Parathyroid adenoma (tissue), 2 donors: ENCODE data around the gene VLDLR.

ENCODE experiments used
- H2AFZ ChIP-seq: fragments of 300-600 bp; sonication (generic); one replicate; pipeline ENCODE4 v1.7.0; 2017; ENCODE audit warnings: antibody characterized with exemption, mild to moderate bottlenecking
- H3K27ac ChIP-seq: fragments of 300-600 bp; sonication (generic); one replicate; pipeline ENCODE4 v1.7.0; 2017
- H3K27me3 ChIP-seq: fragments of 300-600 bp; sonication (generic); one replicate; pipeline ENCODE4 v1.7.0; 2017; ENCODE audit warnings: low read length; ENCODE audit not compliant: control insufficient read depth, insufficient read depth
- H3K36me3 ChIP-seq: fragments of 300-600 bp; sonication (generic); one replicate; pipeline ENCODE4 v1.7.0; 2017; ENCODE audit warnings: low read length; ENCODE audit not compliant: control insufficient read depth, insufficient read depth
- H3K4me1 ChIP-seq: fragments of 300-600 bp; sonication (generic); one replicate; pipeline ENCODE4 v1.7.0; 2017; ENCODE audit warnings: control low read depth
- H3K4me2 ChIP-seq: fragments of 300-600 bp; sonication (generic); one replicate; pipeline ENCODE4 v1.7.0; 2017; ENCODE audit warnings: low read length
- H3K4me3 ChIP-seq: fragments of 300-600 bp; sonication (generic); one replicate; pipeline ENCODE4 v1.7.0; 2017; ENCODE audit warnings: low read depth, low read length
- H3K79me2 ChIP-seq: fragments of 300-600 bp; sonication (generic); one replicate; pipeline ENCODE4 v1.7.0; 2017; ENCODE audit warnings: control low read depth
- H3K9ac ChIP-seq: fragments of 300-600 bp; sonication (generic); one replicate; pipeline ENCODE4 v1.7.0; 2017; ENCODE audit warnings: mild to moderate bottlenecking
- H3K9me3 ChIP-seq: fragments of 300-600 bp; sonication (generic); one replicate; pipeline ENCODE4 v1.7.0; 2017; ENCODE audit warnings: low read length; ENCODE audit not compliant: control insufficient read depth
- TF ChIP-seq, protein P1 (sequence below): fragments of 300-600 bp; sonication (generic); IDR thresholded peaks from one replicate; pipeline ENCODE4 v1.7.0; 2017; ENCODE audit warnings: antibody characterized with exemption, mild to moderate bottlenecking
- donor health status: primary hyperparathyroidism.

The VLDLR gene

GRCh38 chr9:2616692-2617377 lies 4.8 kb upstream of the VLDLR start:
- H3K4me1 ChIP-seq: no peaks in the 10 kb centered on the region
- no peak overlapping the region for H3K27ac ChIP-seq
- H3K27me3 ChIP-seq: no peaks in the 10 kb centered on the region
- H3K4me3 ChIP-seq: no peak overlapping the region
- H3K36me3 ChIP-seq: no peaks in the 10 kb centered on the region
- TF ChIP-seq, protein P1, sequence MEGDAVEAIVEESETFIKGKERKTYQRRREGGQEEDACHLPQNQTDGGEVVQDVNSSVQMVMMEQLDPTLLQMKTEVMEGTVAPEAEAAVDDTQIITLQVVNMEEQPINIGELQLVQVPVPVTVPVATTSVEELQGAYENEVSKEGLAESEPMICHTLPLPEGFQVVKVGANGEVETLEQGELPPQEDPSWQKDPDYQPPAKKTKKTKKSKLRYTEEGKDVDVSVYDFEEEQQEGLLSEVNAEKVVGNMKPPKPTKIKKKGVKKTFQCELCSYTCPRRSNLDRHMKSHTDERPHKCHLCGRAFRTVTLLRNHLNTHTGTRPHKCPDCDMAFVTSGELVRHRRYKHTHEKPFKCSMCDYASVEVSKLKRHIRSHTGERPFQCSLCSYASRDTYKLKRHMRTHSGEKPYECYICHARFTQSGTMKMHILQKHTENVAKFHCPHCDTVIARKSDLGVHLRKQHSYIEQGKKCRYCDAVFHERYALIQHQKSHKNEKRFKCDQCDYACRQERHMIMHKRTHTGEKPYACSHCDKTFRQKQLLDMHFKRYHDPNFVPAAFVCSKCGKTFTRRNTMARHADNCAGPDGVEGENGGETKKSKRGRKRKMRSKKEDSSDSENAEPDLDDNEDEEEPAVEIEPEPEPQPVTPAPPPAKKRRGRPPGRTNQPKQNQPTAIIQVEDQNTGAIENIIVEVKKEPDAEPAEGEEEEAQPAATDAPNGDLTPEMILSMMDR: no peak
- no peaks in the 10 kb centered on the region for H3K9me3 ChIP-seq
- H2AFZ ChIP-seq: no peak overlapping the region
- no peak overlapping the region for H3K4me2 ChIP-seq
- no peak overlapping the region for H3K9ac ChIP-seq
- no peaks in the 10 kb centered on the region for H3K79me2 ChIP-seq

DNA sequence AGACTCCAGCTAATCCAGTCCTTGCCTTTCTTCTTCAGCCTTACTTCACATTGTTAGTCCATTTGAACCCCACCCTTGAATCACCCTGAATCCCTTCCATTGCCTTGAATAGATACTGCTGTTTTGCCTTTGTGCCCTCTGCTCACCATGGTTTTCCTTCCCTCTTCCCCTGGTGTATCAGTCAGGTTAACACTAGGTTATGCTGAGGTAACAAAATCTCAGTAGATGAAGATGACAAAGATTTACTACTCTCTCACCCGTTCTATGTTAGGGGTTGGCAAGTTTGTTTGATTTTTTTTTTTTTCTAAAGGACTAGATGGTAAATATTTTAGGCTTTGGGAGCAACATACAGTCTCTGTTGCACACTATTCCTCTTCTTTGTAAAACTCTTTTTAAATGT lies 3.3 kb upstream of the VLDLR start:
- H3K4me2 ChIP-seq: no peak overlapping the region
- H3K27ac ChIP-seq: no peak overlapping the region
- no peaks in the 10 kb centered on the region for H3K27me3 ChIP-seq
- no peaks in the 10 kb centered on the region for H3K4me1 ChIP-seq
- no peak overlapping the region for H2AFZ ChIP-seq
- no peak overlapping the region for H3K4me3 ChIP-seq
- TF ChIP-seq, protein P1: no peak
- H3K79me2 ChIP-seq: no peaks in the 10 kb centered on the region
- no peak overlapping the region for H3K9ac ChIP-seq
- H3K36me3 ChIP-seq: no peaks in the 10 kb centered on the region
- no peaks in the 10 kb centered on the region for H3K9me3 ChIP-seq

DNA sequence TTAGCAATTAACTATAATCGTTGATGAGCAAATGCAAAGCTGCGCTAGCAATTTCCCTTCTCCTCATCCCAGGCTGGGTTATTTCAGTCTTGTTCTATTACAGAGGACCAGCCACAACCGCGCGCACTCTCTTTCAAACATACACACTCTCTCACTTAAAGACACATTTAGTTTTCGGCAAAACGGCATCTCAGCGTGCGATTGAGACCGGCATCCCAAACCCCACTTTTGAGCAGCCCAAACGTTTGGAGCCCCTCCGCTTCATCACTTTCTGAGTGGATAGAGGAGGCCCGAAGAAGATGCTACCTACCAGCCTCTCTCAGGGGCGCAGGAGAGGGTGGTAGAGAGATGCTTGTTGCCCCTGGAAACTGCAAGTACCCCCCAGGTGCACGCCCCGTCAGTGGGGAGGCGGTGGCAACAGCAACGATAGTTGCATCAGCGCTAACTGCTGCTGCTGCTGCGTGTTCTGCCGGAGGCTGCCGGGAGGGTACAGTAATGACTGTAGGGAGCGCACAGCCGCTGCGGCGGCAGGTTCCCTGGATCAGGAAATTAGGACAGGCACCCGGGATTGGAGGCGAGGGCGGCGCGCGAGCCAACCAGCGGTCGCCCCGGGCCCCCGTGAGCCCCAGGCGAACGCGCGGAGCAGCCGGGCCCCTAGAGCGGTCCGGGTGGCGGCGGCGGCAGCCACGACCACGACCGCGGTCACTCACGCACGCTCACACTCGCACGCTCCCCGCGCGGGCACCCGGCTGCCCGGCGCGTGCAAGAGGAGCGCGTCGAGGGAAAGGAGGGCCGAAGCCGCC lies 467 bp upstream of the VLDLR start:
- Histone ChIP-seq H3K9me3 (no peaks in the 10 kb centered on the region), H3K4me2 (peak overlapping the region; percentile 88), H3K79me2 (no peaks in the 10 kb centered on the region), H3K9ac (no peak overlapping the region), H3K27ac (peak overlapping the region; percentile 3), H3K4me3 (peak overlapping the region; percentile 81), H3K36me3 (no peaks in the 10 kb centered on the region), H3K4me1 (no peaks in the 10 kb centered on the region), H2AFZ (peak overlapping the region; percentile 59), H3K27me3 (no peaks in the 10 kb centered on the region)
- TF ChIP-seq, protein P1: no peak

DNA sequence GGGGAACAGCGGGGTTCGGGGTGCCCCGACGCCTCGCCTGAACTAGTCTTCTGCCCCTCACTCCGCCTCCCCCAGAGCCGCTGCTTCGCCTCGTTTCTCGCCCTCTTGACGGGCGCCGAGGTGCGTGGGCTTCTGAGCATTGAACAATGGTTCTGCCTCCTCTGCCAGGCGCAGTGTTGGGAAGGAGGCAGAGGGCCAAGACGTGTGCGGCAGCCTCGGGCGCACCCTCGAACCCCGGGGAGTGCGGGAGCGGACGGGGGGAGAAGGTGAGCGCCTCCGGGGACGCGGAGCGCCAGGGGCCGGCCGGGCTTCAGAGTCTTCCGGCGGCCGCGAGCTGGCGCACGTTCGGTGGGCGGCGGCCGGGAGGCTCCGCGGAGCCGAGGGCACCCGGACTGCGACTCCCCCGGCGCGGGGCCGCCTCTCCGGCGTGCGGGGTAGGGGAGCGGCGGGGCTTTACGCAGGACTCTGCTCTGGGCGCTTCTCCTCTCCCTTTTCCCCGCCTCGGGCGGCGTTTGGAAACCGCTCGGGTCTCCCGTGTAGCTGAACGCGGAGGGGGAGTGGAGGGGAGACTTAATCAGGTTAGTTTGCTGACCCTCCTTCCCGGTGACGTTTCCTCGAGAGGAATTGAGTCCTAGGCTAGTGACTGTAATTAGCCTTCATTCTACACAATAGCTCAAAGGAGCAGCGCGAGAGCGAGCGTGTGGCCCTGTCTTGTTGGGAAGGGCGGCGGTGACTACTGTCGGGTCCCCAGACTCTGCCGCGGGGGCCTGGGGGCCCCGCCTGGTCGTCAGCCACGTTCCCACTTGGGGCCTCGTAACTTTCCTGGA lies 1.1 kb downstream of the VLDLR start:
- Histone ChIP-seq H3K27me3 (no peaks in the 10 kb centered on the region), H3K79me2 (no peaks in the 10 kb centered on the region), H3K9ac (peak overlapping the region; percentile 46), H3K4me3 (peak overlapping the region; percentile 81), H3K27ac (peak overlapping the region; percentile 74), H3K4me1 (no peaks in the 10 kb centered on the region), H3K9me3 (no peaks in the 10 kb centered on the region), H3K4me2 (peak overlapping the region; percentile 88), H2AFZ (peak overlapping the region; percentile 59), H3K36me3 (no peaks in the 10 kb centered on the region)
- TF ChIP-seq, protein P1: no peak
